Stimulated activated CD4-positive, alpha-beta T cell treated with anti-CD3 and anti-CD28 coated beads, Interleukin-1b, Interleukin-23, amount 100 ng/mL, for 4 hours (primary cell): Measurements from ENCODE around the gene CFAP61.

ENCODE experiments used
- DNase-seq, 2 donors: peaks; one replicate each; pipeline ENCODE4 v3.0.0-alpha.2; 2020; ENCODE audit warnings: low read depth in 2 of 2

Gene CFAP61

DNA sequence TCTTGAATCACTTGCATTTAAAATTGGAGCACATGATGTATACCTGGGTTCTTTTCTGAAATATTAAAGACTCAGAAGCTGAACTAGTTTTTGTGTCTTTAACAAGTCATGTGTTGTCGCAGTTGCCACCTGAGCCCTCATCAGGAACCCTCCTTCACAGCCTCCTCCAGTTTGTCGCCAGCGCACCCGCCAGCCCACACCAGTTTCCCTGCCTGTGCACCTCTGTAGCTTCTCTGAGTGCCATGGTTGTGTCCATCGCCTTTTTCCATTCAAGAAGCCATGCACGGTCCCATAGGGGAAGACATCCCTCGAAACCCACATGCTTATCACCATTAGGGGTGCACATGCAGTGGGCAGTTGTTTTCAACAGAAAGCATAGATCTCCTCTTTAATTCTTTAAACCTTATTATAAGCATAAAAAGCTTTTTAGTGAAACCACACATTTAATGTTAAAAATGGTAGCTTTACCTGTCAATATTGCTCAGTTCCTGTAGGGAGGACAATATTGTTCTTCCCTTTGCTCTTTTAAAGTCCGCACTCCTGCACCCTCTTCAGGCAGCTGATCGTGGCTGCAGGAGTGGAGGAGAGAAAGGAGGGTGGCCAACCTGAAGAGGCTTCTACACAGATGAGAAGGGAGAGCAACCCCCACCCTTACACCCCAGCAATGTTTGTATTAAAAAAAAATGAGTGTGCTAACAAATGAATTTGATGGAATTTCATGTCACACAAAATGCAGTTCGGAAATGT, 121.9 kb downstream of the CFAP61 start:
- no peak for DNase-seq

DNA sequence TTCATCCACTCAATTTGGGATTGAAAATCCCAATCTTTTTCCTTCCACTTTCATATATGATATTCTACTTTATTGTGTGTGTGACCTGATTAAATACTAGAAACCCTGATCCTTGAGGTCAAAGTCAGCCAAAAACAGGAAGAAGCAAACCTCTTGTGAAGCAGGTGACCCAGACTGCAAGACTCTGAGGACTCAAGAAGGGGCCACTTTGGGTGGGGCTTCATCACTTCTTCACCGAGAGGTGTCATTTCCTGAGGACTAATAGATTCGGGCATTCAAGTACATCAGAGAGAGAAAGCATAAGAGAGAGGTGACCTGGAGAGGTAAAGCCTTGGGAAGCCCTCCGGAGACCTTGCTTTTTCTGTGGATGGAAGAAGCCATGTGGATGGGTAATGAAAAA, 129.0 kb downstream of the CFAP61 start:
- DNase-seq, result no peak

DNA sequence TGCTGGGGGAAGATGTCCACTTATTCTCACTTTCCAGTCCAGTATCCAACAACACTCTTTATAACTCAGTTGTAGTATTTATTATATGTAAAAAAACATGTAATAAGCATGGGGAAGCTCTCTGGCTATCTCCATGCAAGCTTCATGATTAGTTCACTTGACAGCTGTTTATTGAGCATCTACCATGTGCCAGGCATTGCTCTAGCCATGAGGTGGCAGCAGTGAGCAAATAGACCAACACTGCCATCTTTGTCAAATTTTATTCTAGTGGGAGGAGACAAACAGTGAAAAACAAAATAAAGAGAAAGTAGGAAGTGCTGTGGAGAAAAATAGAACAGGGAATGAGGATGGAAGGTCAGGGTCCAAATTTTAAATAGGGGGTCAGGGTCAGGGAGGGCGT, 131.8 kb downstream of the CFAP61 start:
- DNase-seq, result no peak

DNA sequence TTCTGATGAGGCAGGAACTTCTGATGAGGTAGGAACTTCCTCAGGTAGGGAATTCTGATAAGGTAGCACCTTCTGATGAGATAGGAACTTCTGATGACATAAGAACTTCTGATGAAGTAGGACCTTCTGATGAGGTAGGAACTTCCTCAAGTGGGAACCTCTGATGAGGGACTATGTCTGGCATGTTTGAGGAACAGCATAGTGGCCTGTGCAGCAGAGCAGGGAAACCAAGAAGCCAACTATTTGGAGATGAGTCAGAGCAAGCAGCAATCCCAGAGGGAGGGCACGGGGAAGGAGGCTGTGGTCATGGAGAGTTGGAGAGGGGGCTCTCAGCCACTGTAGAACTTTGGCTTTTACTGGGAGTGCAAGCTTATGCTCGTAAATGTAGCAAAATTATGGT, 132.4 kb downstream of the CFAP61 start:
- DNase-seq, result no peak

DNA sequence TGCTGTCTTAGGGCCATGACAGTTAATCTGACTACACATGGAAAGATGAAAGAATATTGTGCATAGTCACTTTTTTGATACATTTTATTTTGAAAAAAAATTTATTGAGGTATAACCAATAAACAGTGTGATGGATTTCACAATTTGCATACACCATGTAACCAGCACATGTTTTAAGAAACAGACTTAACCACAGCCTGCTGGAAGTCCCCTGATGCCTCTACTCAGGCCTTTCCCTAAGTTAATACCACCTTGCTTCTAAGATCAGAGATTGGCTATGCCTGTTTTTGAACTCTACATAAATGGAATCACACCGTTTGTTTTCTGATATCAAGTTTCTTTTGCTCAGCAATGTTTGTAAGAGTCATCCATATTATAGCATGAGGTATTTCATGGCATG, 136.3 kb downstream of the CFAP61 start:
- no peak for DNase-seq

DNA sequence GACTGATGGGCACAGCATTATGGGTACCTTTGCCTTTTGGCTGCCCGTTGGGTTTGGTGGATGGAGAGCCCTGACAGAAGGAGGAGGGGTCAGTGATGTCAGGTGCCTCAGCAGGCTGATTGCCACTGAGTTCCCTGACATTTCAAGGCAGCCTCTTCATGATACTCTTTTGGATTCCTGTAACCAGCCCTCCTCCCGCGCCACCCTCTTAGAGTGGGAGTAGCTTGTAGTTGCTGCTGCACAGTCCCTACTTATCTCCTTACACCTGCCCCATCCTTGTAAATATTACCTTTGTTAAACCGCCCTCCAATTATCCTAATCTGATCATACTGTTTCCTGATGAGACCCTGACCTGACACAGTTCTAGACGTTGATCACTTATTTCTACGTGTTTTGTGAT, 140.0 kb downstream of the CFAP61 start:
- DNase-seq, result no peak

DNA sequence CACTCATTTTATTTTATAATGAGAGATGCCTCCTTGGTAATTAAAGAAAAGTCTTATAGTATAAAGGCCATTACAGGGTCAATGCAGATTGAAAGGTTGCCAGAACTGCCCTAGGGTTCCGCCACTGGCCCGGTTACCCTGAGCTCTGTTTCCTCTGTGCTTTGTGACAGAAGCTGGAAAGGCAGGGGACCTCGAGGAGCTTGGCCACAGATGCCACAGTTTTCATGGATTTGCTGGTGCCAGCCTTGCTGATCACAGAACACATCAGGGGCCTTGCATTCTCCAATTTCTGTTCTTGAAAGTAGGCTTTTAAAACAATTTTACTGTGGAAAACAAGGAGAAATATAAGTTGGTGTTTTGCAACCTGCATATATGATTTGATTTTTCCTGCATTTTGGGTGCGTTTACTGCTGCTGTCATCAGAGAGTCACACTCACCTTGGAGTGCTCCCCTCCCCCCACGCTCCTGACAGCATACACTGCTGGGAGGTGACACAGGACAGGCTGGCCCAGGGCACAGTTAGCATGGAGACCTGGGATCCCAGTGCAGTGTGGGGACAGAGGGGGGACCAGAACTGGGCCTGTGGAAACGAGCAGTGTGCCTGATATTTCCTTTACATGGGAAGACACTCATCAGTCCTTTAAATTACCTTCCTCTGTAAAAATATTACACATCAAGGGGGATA, 142.8 kb downstream of the CFAP61 start:
- no peak for DNase-seq

DNA sequence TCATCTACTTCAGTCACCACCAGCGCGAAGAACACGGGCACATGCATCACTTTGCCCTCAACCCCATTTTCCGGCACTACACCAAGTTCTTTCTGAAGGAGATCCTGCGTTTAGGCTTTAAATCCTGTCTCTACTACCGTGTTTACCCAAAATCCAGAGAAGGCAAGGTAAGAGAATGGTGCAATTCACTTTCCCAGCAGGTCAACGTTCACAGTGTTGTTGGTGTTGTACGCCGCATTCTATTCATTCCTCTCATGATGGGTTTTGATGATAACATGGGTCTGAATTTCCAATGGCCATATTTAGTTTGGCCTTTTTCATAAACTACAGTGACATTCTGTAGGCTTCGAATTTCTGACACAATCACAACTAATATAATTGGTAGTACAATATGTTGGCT, 144.3 kb downstream of the CFAP61 start:
- DNase-seq, result no peak

DNA sequence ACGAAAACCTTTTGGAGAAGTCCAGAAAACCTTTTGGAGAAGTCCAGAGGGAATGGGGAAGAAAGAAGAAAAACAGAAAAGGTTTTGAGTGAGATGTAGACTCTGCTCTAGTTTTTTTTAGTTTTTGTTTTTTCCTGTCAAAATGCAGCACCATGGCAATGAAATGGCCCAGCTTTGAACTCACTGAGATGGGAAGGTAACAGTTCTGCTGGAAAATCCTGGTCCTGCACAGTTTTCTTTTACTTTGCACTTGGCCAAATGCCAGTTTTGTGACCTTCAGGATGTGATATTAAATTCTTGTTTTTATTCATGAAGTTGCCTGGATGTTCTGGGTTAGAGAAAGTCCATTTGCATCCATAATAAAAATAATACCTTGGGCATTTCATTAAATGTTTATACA, 145.7 kb downstream of the CFAP61 start:
- no peak for DNase-seq

DNA sequence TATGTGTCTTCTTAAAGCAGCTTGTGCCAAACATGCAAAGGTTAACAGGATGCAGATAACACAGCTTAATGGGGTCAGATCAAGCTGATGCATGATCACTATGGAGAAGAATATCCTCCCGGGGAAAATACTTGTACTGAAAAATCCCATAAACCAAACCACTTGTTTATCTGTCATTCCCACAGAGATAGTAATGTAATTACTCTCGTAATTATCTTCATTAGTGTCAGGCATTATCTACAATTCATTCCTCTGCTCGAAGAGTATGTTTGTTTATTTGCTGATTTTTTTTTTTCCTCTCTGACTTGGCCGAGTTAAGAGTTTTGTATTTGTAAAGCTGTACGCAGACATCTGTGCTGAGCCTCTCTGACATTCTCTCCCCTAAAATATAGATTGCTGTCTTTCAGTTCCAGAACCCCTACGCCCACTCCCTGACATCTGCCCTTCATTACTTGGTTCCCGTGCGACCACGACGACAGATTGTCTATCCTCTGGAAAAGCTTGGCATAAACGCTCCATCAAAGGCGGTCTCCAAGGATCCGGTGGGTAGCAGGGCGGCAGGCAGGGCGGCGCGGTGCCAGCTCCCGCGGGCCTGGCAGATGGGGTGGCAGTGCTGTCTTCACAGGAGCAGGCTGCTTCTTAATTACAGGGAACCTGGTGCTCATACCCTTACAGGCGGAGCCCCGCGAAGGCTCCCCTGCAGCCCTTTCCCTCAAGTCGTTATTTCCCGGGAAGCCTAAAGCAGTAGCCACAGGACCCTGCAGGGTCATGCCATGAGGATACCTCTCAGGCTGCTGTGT, 147.2 kb downstream of the CFAP61 start:
- no peak for DNase-seq

DNA sequence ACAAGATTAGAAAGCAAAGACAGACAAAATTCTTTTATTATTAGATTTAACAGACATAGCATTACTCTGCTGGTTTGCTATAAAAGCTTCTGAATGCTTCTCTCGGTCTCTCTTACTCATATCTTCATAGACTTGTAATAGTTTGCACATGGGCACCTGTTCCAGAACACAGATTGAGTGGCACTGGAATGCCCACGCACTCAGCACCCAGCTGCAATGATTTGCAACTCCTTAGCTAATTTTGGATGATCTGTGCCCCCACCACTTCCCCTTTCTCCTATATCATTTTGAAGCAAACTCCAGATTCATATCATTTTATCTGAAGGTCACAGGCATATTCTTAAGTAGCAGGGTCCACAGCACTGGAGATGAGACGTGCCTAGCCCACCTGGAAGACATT, 148.8 kb downstream of the CFAP61 start:
- DNase-seq, result no peak

DNA sequence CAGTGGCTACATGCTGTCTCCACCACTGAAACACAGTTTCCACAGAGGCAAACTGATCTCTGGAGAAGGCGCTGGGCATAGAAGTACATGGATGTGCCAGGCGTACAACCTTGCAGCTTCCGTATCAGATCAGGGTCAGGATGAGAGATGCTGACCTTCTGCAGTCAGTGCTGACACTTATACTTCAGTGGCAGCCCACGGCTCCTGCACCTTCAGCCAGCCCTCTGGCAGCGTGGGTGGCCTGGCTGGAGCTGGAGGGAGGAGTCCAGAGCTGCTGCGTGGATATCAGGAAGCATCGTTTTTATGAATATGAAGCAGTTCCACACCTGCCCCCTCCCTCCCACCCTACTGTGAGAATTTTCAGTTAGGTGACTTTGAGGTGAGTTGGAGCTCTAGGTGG, 149.3 kb downstream of the CFAP61 start:
- no peak for DNase-seq

DNA sequence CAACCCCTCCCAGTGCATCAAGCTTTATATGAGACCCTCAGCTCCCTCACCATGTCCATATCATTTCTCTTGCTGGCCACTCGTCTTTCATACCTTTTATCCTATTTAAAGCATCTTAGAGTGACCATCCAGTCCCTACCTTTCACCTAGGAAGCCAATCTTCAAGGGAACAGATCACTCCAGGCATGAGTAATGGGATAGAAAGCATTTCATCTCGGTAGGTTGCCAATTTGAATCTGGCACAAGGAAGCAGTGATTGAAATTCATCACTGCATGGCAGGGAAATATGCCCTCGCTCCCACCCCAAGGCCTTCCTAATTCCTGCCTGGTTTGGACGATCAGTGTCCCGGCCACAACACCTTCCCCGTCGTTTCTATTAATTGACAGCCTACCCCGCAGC, 150.4 kb downstream of the CFAP61 start:
- no peak for DNase-seq

DNA sequence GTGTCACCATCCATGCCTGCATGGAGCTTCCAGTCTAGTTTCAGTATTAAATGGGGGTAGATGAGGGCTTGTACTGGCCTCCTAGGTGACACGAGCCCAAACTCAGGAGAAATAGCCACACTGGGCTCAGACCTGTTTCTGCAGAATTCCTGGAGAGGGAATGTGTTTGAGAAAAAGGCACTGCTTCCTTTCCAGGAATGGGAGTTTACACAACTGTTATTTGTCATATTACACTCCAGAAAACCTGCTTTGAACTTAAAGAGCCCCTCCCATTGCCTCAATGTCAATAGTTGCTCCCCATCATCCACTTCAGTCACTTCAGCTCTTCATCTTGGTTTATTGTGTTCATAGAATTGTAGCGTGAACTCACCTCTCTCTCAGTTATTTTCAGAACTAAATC, 151.5 kb downstream of the CFAP61 start:
- DNase-seq, result no peak

DNA sequence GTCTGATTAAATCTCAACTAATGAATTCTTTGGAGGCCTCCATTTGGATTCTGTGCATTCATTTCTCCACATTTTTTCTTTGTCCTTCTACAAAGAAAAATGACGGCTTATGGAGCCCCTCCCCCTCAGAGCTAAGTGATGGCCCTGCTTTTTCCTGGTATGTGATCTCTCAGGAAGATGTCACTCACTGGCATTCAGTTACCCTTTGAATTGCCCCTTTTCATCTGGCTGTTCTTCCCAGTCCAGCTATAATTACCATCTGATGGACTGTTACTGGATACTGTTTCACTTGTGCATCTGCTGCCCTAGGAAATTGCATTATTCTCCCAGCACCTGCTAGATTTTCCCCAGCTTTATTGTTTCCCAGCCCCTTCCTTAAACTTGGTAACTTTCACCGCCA, 151.9 kb downstream of the CFAP61 start:
- DNase-seq, result no peak

DNA sequence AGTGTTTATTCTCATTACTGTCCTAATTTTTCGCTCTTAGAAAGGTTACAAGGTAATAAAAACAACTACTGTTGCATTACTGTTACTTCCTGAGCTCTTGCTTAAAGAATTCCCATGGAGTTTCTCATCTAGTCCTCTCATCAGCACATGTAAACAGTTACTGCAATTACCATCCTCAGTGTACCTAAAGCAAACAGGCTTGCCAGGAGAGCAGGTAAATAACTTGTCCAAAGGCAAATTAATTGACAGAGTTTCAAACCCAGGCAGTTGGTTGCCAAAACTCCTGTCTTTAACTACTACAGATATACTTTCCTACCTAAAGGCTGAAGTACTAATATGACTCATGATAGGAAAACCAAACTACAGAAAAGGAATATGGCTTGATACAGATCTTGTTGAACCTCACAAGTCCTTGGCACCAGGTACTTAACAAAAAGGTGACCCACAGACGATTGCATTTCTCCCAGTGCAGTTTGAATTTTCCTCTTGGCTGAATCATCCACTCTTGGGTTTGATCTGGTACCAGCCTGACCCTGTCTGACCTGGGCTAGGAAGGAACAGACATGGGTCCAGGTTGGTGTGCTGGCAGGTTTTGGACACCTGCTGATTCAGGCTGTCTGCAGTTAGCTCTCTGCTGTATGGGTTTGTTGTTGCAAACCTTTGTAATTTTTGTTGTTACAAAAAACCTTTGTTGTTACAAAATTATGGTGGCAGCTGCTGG, 153.0 kb downstream of the CFAP61 start:
- no peak for DNase-seq

DNA sequence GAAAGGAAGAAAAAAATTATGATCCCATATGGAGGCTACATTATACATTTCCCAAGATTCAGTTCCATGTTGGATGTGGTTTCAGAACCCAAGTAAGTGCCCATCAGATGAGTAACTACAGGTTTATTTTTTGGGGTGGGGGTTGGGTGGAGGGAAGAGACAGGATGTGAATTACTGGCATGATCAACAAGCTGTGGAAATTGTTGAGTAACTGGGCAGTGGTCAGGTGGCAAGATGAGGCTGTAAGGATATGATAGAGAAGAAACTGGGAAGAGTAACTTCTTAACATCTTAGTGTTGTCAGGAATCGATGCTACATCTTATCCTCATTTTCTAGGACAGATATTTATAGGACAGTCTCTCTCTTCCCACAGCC, 153.5 kb downstream of the CFAP61 start:
- no peak for DNase-seq

DNA sequence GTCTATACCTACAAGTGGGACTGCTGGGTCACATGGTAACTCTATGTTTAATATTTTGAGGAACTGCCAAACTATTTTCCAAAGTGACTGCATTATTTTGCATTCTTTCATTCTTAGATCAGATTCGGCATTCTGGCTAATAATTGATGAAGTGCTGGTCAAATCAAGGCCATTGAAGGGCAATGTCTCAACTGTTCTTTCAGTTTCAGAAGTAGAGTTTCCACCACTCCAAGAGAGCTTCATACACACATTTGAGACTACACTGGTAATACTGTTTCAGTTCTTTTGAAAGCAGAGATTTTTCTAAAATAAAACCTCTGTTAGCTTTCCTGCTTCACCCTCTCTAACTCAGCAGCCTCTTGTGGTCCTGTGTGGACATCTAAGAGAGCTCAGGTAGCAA, 154.5 kb downstream of the CFAP61 start:
- no peak for DNase-seq

DNA sequence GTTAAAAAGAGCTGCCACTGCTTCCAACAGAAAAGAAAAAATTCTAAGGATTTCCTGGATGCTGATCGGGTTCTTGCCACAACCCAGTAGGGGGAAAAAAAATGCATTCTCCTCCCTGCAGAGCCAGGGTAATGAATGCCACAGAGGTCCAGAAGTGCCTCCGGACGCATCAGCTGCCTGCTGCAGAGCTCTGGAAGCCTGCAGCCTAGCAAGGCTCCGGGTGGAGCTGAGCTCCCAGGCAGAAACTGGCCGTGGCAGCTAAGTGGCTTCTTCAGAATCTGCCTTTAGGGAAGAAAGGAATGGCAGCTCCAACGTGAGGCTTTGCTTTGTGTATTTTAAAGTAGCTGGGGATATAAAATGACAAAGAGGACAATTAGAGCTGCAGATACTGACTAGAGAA, 155.0 kb downstream of the CFAP61 start:
- no peak for DNase-seq

DNA sequence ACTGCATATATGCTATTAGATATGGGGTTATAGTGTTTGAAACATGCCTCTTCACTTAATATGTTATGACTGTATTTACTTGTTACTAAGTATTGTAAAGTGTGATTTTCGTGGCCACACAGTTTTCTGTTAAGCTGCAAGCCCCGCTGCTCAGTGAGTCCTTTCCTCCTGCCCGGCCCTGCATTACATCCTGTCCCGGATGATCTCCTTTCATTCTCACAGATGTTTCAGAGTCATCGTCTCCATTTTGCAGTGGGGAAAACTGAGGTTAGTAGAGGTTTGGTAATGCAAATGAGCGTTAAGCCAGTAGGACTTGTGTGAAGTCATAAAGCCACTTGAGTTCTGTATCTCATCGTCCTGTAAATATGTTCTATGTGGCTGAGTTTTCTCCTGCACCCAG, 155.5 kb downstream of the CFAP61 start:
- no peak for DNase-seq

DNA sequence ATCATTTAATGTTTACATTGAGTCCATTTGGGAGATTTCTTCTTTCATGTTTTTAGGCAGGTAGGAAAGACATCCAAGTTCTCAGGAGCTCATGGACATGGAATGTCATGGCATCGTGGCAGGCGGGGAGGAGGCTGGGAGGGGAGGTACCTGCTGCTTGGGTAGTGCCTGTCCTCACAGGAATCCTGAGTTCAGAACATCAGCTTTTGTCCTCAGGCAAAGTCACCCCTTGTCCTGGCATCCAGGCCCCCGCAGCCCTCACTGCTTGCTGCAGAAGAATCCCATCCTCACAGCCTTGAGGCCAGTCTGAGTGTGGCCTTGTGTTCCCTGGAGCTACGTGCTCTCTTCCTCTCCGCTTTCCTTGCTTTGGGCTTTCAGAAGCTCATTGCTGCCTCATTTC, 157.4 kb downstream of the CFAP61 start:
- DNase-seq, result no peak

DNA sequence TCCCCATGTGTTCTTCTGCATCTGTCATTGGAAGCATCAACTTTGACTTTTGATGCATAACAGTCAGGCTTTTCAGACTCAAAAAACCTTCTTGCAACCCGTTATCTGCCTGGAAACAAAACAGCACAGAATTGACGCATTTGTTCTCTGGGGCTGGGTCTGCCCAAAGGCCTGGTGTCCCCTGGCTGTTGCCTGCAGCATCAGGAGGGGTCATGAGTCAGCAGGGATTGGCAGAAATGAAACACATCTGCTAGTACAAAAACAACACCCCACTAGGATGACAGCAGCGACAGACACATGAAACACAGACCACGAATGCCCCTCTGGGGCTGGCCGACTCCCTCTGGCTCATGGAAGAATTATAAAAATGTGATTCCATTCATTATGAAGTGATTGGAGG, 158.0 kb downstream of the CFAP61 start:
- no peak for DNase-seq

DNA sequence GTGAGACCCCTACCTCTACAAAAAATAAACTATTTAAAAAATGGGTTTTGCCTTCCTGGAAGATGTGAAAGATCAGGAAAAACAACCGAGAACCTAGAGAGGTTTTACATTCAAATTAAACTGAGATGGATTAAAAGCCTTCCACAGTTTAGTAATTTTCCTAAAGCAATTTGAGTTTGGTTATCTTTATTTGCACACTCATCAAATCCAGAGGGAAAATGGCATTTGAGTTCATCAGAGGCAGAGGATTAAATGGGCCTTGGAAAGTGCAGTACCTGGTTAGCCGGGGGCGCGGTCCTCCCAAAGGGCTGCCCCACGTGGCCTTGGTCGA, 158.6 kb downstream of the CFAP61 start:
- DNase-seq, result no peak
